ENCODE data around the gene RBMS3. TPM values are rescaled to one million over a fixed set of nuclear protein-coding genes. Genes with fewer than 3 reads are reported as not detected.

Gene RBMS3
- total and polyA plus RNA-seq, 2 of the 8 experiments (the other 6 are each of a cell fraction or from before 2014, with no cell fraction given): 3.7 to 6.9 TPM

- Histone ChIP-seq H3K27ac (ENCODE audit: low read depth, low read length) (no peak overlapping the region), H4K91ac (replicated peaks; ENCODE audit: insufficient read length, low read length) (no peak overlapping the region), H3K23ac (ENCODE audit: insufficient read length) (no peak overlapping the region), H3K14ac (ENCODE audit: insufficient read length) (no peak overlapping the region), H3K23me2 (ENCODE audit: low read depth, low read length) (no peaks in the 10 kb centered on the region), H2BK15ac (ENCODE audit: low read length) (no peak overlapping the region), H2BK120ac (replicated peaks; ENCODE audit: low read depth, low read length) (no peak overlapping the region), H3K18ac (ENCODE audit: extremely low read depth, low read length) (no peak overlapping the region), H2BK5ac (ENCODE audit: low read depth, low read length) (no peak overlapping the region), H3K9ac (replicated peaks in 1 of 4; ENCODE audit: extremely low read depth in 1 of 4, low read depth in 3 of 4, low read length in 3 of 4) (no peak overlapping the region), H3K27me3 (replicated peaks in 1 of 4; ENCODE audit: control insufficient read depth in 3 of 4, extremely low read depth in 1 of 4, insufficient read depth in 3 of 4, low read length in 3 of 4) (no peaks in the 10 kb centered on the region), H3K79me2 (ENCODE audit: control insufficient read depth in 1 of 2, insufficient read depth in 2 of 2, low read length in 2 of 2) (no peaks in the 10 kb centered on the region), H3K4me3 (ENCODE audit: extremely low read depth in 1 of 4, insufficient read depth in 2 of 4, low read depth in 3 of 4, low read length in 4 of 4) (no peak overlapping the region), H2BK20ac (ENCODE audit: low read length) (no peak overlapping the region), H2BK12ac (ENCODE audit: low read depth, low read length) (no peak overlapping the region), H4K5ac (ENCODE audit: insufficient read length, low read depth, low read length) (no peak overlapping the region), H3K9me3 (ENCODE audit: insufficient read depth in 2 of 2, low read depth in 1 of 2, low read length in 1 of 2) (no peaks in the 10 kb centered on the region), H3K4me1 (replicated peaks in 1 of 4; ENCODE audit: control insufficient read depth in 3 of 4, insufficient read depth in 4 of 4, low read length in 3 of 4) (no peaks in the 10 kb centered on the region), H3K4ac (replicated peaks; ENCODE audit: insufficient read length, low read depth, low read length) (no peak overlapping the region), H2AK5ac (ENCODE audit: low read depth, low read length) (no peak overlapping the region), H3K79me1 (ENCODE audit: low read depth, low read length) (no peaks in the 10 kb centered on the region), H4K8ac (ENCODE audit: extremely low read depth, insufficient read depth, low read length) (no peak overlapping the region), H2AFZ (ENCODE audit: low read length) (no peak overlapping the region), H3K56ac (replicated peaks; ENCODE audit: insufficient read length, low read depth, low read length) (no peak overlapping the region), H4K20me1 (replicated peaks in 1 of 2; ENCODE audit: control insufficient read depth in 1 of 2, insufficient read depth in 2 of 2, low read length in 2 of 2) (no peaks in the 10 kb centered on the region), H3K4me2 (ENCODE audit: insufficient read depth in 1 of 2, low read depth in 2 of 2, low read length in 2 of 2) (no peak overlapping the region), H3K36me3 (ENCODE audit: control insufficient read depth in 2 of 4, insufficient read depth in 4 of 4, low read length in 3 of 4) (no peaks in the 10 kb centered on the region)
- FAIRE-seq: no peak
- WGBS, 2 experiments (ENCODE audit: extremely low coverage in 1 of 2, insufficient coverage in 1 of 2, insufficient read length in 1 of 2, insufficient replicate concordance in 2 of 2, low coverage in 1 of 2, low lambda C conversion rate in 2 of 2, missing lambda C conversion rate in 1 of 2): 92% methylated on average over 4 of the region's 4 CpGs; no CpG with 5 or more reads in 1 of the 2 experiments
- ChIA-PET CTCF (ENCODE audit: partially characterized antibody) (no interaction called here), POLR2A (ENCODE audit: partially characterized antibody) (no interaction called here)
- no peak for TF ChIP-seq SP4 (IDR thresholded peaks at IDR 0.05; ENCODE audit: low read length)
- no peak for TF ChIP-seq NRF1 (IDR thresholded peaks at IDR 0.05; ENCODE audit: low read depth, low read length)
- no peak for TF ChIP-seq TAF7 (optimal IDR thresholded peaks at IDR 0.05; ENCODE audit: borderline replicate concordance, low read depth, low read length)
- TF ChIP-seq ZNF274 (IDR thresholded peaks at IDR 0.05; ENCODE audit: borderline replicate concordance, extremely low read depth, low read length): no peak
- no peak for TF ChIP-seq SP1 (IDR thresholded peaks at IDR 0.05; ENCODE audit: low read depth, low read length)
- no peak for TF ChIP-seq CHD2 (IDR thresholded peaks at IDR 0.05; ENCODE audit: low read length)
- TF ChIP-seq E2F6 (IDR thresholded peaks at IDR 0.05): no peak
- no peak for TF ChIP-seq HDAC2 (IDR thresholded peaks at IDR 0.05; ENCODE audit: borderline replicate concordance in 1 of 2, low read depth in 2 of 2, low read length in 2 of 2)
- TF ChIP-seq SP2 (IDR thresholded peaks at IDR 0.05; ENCODE audit: low read length): no peak
- TF ChIP-seq HDAC6 (IDR thresholded peaks at IDR 0.05; ENCODE audit: low read depth, low read length): no peak
- no peak for TF ChIP-seq GTF2F1 (IDR thresholded peaks at IDR 0.05; ENCODE audit: borderline replicate concordance, low read depth, low read length)
- no peak for TF ChIP-seq SAP30 (IDR thresholded peaks at IDR 0.05; ENCODE audit: insufficient read depth, insufficient replicate concordance, low read length)
- no peak for TF ChIP-seq CREB1 (IDR thresholded peaks at IDR 0.05)
- no peak for DNase-seq (ENCODE audit: low read depth in 1 of 2, low spot score in 2 of 2)
These were observed 372.8 kb downstream of the RBMS3 start for GRCh38 chr3:29653680-29654079.
